ENCODE measurements around the gene RERE. TPM values are rescaled to one million over a fixed set of nuclear protein-coding genes. Genes with fewer than 3 reads are reported as not detected.

RERE gene
- total RNA-seq, 1 donor from 2014 or later, result 80.3 TPM

- TF ChIP-seq POLR2AphosphoS5 (IDR thresholded peaks at IDR 0.05; ENCODE audit: insufficient read depth in 1 of 2, low read depth in 1 of 2) (peak; percentile 41 to 89), POLR2A (IDR thresholded peaks at IDR 0.05) (no peak), CTCF (IDR thresholded peaks at IDR 0.05) (no peak)
- Histone ChIP-seq H3K27ac (peak overlapping the region; percentile 77), H3K4me3 (no peak overlapping the region), H3K9me3 (no peaks in the 10 kb centered on the region), H3K27me3 (no peaks in the 10 kb centered on the region), H3K4me1 (peaks cover 38% of the 10 kb centered on the region), H3K36me3 (peaks cover 0 to 28% of the 10 kb centered on the region in 2 donors)
- DNase-seq (ENCODE audit: extremely low spot score in 2 of 2), result no peak
- intact Hi-C loops (cut with DNase I), result no loop called here
Observed at GRCh38 chr1:8497210-8497819, 320.1 kb downstream of the RERE start.

- Histone ChIP-seq H3K4me3 (no peak overlapping the region), H3K4me1 (peaks cover 38% of the 10 kb centered on the region), H3K27me3 (no peaks in the 10 kb centered on the region), H3K36me3 (peaks cover 0 to 28% of the 10 kb centered on the region in 2 donors), H3K27ac (peak overlapping the region; percentile 77), H3K9me3 (no peaks in the 10 kb centered on the region)
- intact Hi-C loops (cut with DNase I), result no loop called here
- TF ChIP-seq CTCF (IDR thresholded peaks at IDR 0.05) (no peak), POLR2AphosphoS5 (IDR thresholded peaks at IDR 0.05; ENCODE audit: insufficient read depth in 1 of 2, low read depth in 1 of 2) (no peak), POLR2A (IDR thresholded peaks at IDR 0.05) (no peak)
- DNase-seq (ENCODE audit: extremely low spot score in 2 of 2), result no peak
Observed at GRCh38 chr1:8496473-8496872, 321.0 kb downstream of the RERE start.

- no peak for DNase-seq (ENCODE audit: extremely low spot score in 2 of 2)
- peak overlapping the region; percentile 77 for H3K27ac ChIP-seq
- no peaks in the 10 kb centered on the region for H3K27me3 ChIP-seq
- no peaks in the 10 kb centered on the region for H3K9me3 ChIP-seq
- H3K36me3 ChIP-seq, result peaks cover 0 to 28% of the 10 kb centered on the region in 2 donors
- TF ChIP-seq CTCF (IDR thresholded peaks at IDR 0.05) (no peak), POLR2AphosphoS5 (IDR thresholded peaks at IDR 0.05; ENCODE audit: insufficient read depth in 1 of 2, low read depth in 1 of 2) (no peak), POLR2A (IDR thresholded peaks at IDR 0.05) (no peak)
- H3K4me3 ChIP-seq, result no peak overlapping the region
- peaks cover 38% of the 10 kb centered on the region for H3K4me1 ChIP-seq
- intact Hi-C loops (cut with DNase I), result no loop called here
Observed at GRCh38 chr1:8495928-8496401, 321.5 kb downstream of the RERE start.

- intact Hi-C loops (cut with DNase I), result no loop called here
- no peak for TF ChIP-seq POLR2A (IDR thresholded peaks at IDR 0.05)
- no peak for TF ChIP-seq POLR2AphosphoS5 (IDR thresholded peaks at IDR 0.05; ENCODE audit: insufficient read depth in 1 of 2, low read depth in 1 of 2)
- TF ChIP-seq CTCF (IDR thresholded peaks at IDR 0.05), result no peak
- H3K9me3 ChIP-seq, result no peaks in the 10 kb centered on the region
- H3K36me3 ChIP-seq, result peaks cover 0 to 28% of the 10 kb centered on the region in 2 donors
- peak overlapping the region; percentile 77 for H3K27ac ChIP-seq
- H3K4me3 ChIP-seq, result no peak overlapping the region
- no peaks in the 10 kb centered on the region for H3K27me3 ChIP-seq
- H3K4me1 ChIP-seq, result peaks cover 38% of the 10 kb centered on the region
- DNase-seq (ENCODE audit: extremely low spot score in 2 of 2), result no peak
Observed at GRCh38 chr1:8494681-8495080, 322.8 kb downstream of the RERE start.

- no peak for TF ChIP-seq POLR2A (IDR thresholded peaks at IDR 0.05)
- no peak for TF ChIP-seq CTCF (IDR thresholded peaks at IDR 0.05)
- no peak for TF ChIP-seq POLR2AphosphoS5 (IDR thresholded peaks at IDR 0.05; ENCODE audit: insufficient read depth in 1 of 2, low read depth in 1 of 2)
- peaks cover 38% of the 10 kb centered on the region for H3K4me1 ChIP-seq
- H3K27me3 ChIP-seq, result no peaks in the 10 kb centered on the region
- no peaks in the 10 kb centered on the region for H3K9me3 ChIP-seq
- no peak for DNase-seq (ENCODE audit: extremely low spot score in 2 of 2)
- no peak overlapping the region for H3K4me3 ChIP-seq
- H3K27ac ChIP-seq, result peak overlapping the region; percentile 77
- intact Hi-C loops (cut with DNase I), result no loop called here
- H3K36me3 ChIP-seq, result peaks cover 0 to 28% of the 10 kb centered on the region in 2 donors
Observed at GRCh38 chr1:8493916-8494540, 323.4 kb downstream of the RERE start.
